Hepatocyte (in vitro differentiated cells): ENCODE data around the gene THOP1. TPM values are rescaled to one million over a fixed set of nuclear protein-coding genes. Genes with fewer than 3 reads are reported as not detected.

Experiments used
- DNase-seq: peaks from one replicate; pipeline ENCODE4 v3.0.0-alpha.2; 2016; ENCODE audit warnings: low spot score
- H2AFZ ChIP-seq: fragments of 200-600 bp; sonication (generic); 2 replicates; pipeline ENCODE4 v1.6.0; 2016; ENCODE audit warnings: antibody characterized with exemption, mild to moderate bottlenecking
- H3K27ac ChIP-seq: fragments of 200-600 bp; sonication (generic); 2 replicates; pipeline ENCODE4 v1.5.1; 2016; ENCODE audit warnings: mild to moderate bottlenecking
- H3K27me3 ChIP-seq: fragments of 200-600 bp; sonication (generic); 2 replicates; pipeline ENCODE4 v1.6.1; 2016
- H3K36me3 ChIP-seq: fragments of 200-600 bp; sonication (generic); replicated peaks from 2 replicates; pipeline ENCODE4 v1.5.1; 2016; ENCODE audit warnings: low read depth; ENCODE audit not compliant: insufficient read depth
- H3K4me1 ChIP-seq: fragments of 200-600 bp; sonication (generic); 2 replicates; pipeline ENCODE4 v1.5.1; 2016; ENCODE audit warnings: mild to moderate bottlenecking, moderate library complexity; ENCODE audit not compliant: insufficient read depth
- H3K4me2 ChIP-seq: fragments of 200-600 bp; sonication (generic); 2 replicates; pipeline ENCODE4 v1.6.0; 2016
- H3K4me3 ChIP-seq: fragments of 200-600 bp; sonication (generic); 2 replicates; pipeline ENCODE4 v1.5.1; 2016; ENCODE audit warnings: mild to moderate bottlenecking
- H3K79me2 ChIP-seq: fragments of 200-600 bp; sonication (generic); 2 replicates; pipeline ENCODE4 v1.6.0; 2017; ENCODE audit warnings: mild to moderate bottlenecking
- H3K9me2 ChIP-seq: fragments of 200-600 bp; sonication (generic); replicated peaks from 2 replicates; pipeline ENCODE4 v1.6.0; 2017; ENCODE audit warnings: mild to moderate bottlenecking; ENCODE audit not compliant: insufficient read depth
- H3K9me3 ChIP-seq: fragments of 200-600 bp; sonication (generic); 2 replicates; pipeline ENCODE4 v1.5.1; 2016; ENCODE audit warnings: low read depth, mild to moderate bottlenecking
- H4K20me1 ChIP-seq: fragments of 200-600 bp; sonication (generic); 2 replicates; pipeline ENCODE4 v1.6.0; 2016; ENCODE audit warnings: mild to moderate bottlenecking; ENCODE audit not compliant: insufficient read depth, poor library complexity, severe bottlenecking
- CTCF ChIP-seq: fragments of 200-600 bp; sonication (generic); IDR thresholded peaks from 2 replicates; pipeline ENCODE4 v1.5.1; 2016; ENCODE audit warnings: antibody characterized with exemption, mild to moderate bottlenecking; ENCODE audit not compliant: poor library complexity
- EZH2 ChIP-seq: fragments of 200-600 bp; sonication (generic); IDR thresholded peaks from 2 replicates; pipeline ENCODE4 v1.6.1; 2016; ENCODE audit warnings: antibody characterized with exemption, mild to moderate bottlenecking, borderline replicate concordance
- EZH2phosphoT487 ChIP-seq: fragments of 200-600 bp; sonication (generic); IDR thresholded peaks from one replicate; pipeline ENCODE4 v1.6.1; 2018; ENCODE audit warnings: antibody characterized with exemption, mild to moderate bottlenecking, low read depth, moderate library complexity; ENCODE audit not compliant: unreplicated experiment, severe bottlenecking
- WGBS: methylation state at CpG from one replicate; pipeline ENCODE4 v1.1.6; 2016; ENCODE audit warnings: low lambda C conversion rate; ENCODE audit errors: missing lambda C conversion rate; 5-methylcytosine and 5-hydroxymethylcytosine counted together
- polyA plus RNA-seq: library from polyadenylated mRNA; unstranded; fragments of >200 nt; fragmentation: Nextera tagmentation; extraction: Ambion mirVana; gene quantifications from 2 replicates; pipeline ENCODE4 v1.2.1, GENCODE V29; 2016
- total RNA-seq: library from RNA; depleted of rRNA; stranded (reverse); fragments of >200 nt; gene quantifications from 2 replicates; pipeline ENCODE4 v1.2.3, GENCODE V29; 2014

Gene THOP1
- total and polyA plus RNA-seq, 2 experiments from 2014 or later, result 61.4 to 64.3 TPM

- no peak overlapping the region for H3K4me3 ChIP-seq
- H3K4me1 ChIP-seq, result no peaks in the 10 kb centered on the region
- no peaks in the 10 kb centered on the region for H3K36me3 ChIP-seq
- 98% methylated on average over 16 of the region's 16 CpGs for WGBS
- H3K9me2 ChIP-seq, result no peaks in the 10 kb centered on the region
- no peak overlapping the region for H3K4me2 ChIP-seq
- no peak overlapping the region for H2AFZ ChIP-seq
- H3K9me3 ChIP-seq, result no peaks in the 10 kb centered on the region
- H4K20me1 ChIP-seq, result no peaks in the 10 kb centered on the region
- no peak overlapping the region for H3K27ac ChIP-seq
- no peaks in the 10 kb centered on the region for H3K27me3 ChIP-seq
- no peak for DNase-seq
- TF ChIP-seq EZH2, result no peak
- no peak for TF ChIP-seq CTCF
- no peak for TF ChIP-seq EZH2phosphoT487
- no peaks in the 10 kb centered on the region for H3K79me2 ChIP-seq
These were observed 29.9 kb upstream of the THOP1 start for GRCh38 chr19:2755448-2755705.

GRCh38 chr19:2755811-2756210 lies 29.5 kb upstream of the THOP1 start:
- Histone ChIP-seq H3K4me2 (no peak overlapping the region), H3K9me2 (no peaks in the 10 kb centered on the region), H3K4me1 (no peaks in the 10 kb centered on the region), H3K4me3 (no peak overlapping the region), H2AFZ (no peak overlapping the region), H3K27ac (no peak overlapping the region), H3K36me3 (no peaks in the 10 kb centered on the region), H3K27me3 (no peaks in the 10 kb centered on the region), H4K20me1 (no peaks in the 10 kb centered on the region), H3K9me3 (no peaks in the 10 kb centered on the region), H3K79me2 (no peaks in the 10 kb centered on the region)
- 95% methylated on average over 16 of the region's 16 CpGs for WGBS
- no peak for TF ChIP-seq EZH2
- TF ChIP-seq EZH2phosphoT487, result no peak
- no peak for TF ChIP-seq CTCF
- no peak for DNase-seq

GRCh38 chr19:2756477-2756876 lies 28.8 kb upstream of the THOP1 start:
- Histone ChIP-seq H3K27ac (no peak overlapping the region), H3K4me2 (no peak overlapping the region), H3K36me3 (no peaks in the 10 kb centered on the region), H3K4me3 (no peak overlapping the region), H3K9me2 (no peaks in the 10 kb centered on the region), H4K20me1 (no peaks in the 10 kb centered on the region), H3K9me3 (no peaks in the 10 kb centered on the region), H3K79me2 (no peaks in the 10 kb centered on the region), H2AFZ (no peak overlapping the region), H3K27me3 (no peaks in the 10 kb centered on the region), H3K4me1 (no peaks in the 10 kb centered on the region)
- TF ChIP-seq CTCF, result no peak
- no peak for TF ChIP-seq EZH2phosphoT487
- TF ChIP-seq EZH2, result no peak
- WGBS, result 93% methylated on average over 8 of the region's 8 CpGs
- no peak for DNase-seq
